GM06990 (cell line): ENCODE data around the gene PPP1CC.
"Not testable (repeated sequence)": the region's sequence is repeated elsewhere in the genome, so short reads cannot be mapped to it uniquely, and the experiment has no call there.

Experiments
- DNase-seq: peaks from one replicate; pipeline ENCODE4 v3.0.0-alpha.2; 2011; ENCODE audit not compliant: insufficient read length; ENCODE audit errors: extremely low read depth
- H3K27me3 ChIP-seq: replicated peaks from 2 replicates; pipeline ENCODE4 v1.6.0; 2011; ENCODE audit warnings: low read length; ENCODE audit not compliant: control insufficient read depth, insufficient read depth
- H3K36me3 ChIP-seq: 2 replicates; pipeline ENCODE4 v1.5.1; 2011; ENCODE audit warnings: low read length; ENCODE audit not compliant: control insufficient read depth, insufficient read depth
- H3K4me3 ChIP-seq: replicated peaks from 2 replicates; pipeline ENCODE4 v1.5.1; 2011; ENCODE audit warnings: low read depth, mild to moderate bottlenecking, control low read depth, low read length
- CTCF ChIP-seq: IDR thresholded peaks from 2 replicates; pipeline ENCODE4 v1.5.1; 2011; ENCODE audit warnings: low read length, control low read depth, mild to moderate bottlenecking, inconsistent platforms; ENCODE audit not compliant: insufficient read depth, poor library complexity, severe bottlenecking

PPP1CC gene

GRCh38 chr12:110737532-110737931 lies 5.2 kb downstream of the PPP1CC start:
- no peak for DNase-seq
- no peak for TF ChIP-seq CTCF
- H3K36me3 ChIP-seq = peaks cover 5% of the 10 kb centered on the region

GRCh38 chr12:110737016-110737415 lies 5.7 kb downstream of the PPP1CC start:
- H3K36me3 ChIP-seq, H3K4me3 ChIP-seq, DNase-seq, H3K27me3 ChIP-seq: not testable (repeated sequence)

More at GRCh38 chr12:110737532-110737931, 5.2 kb downstream of the PPP1CC start:
- Histone ChIP-seq H3K27me3 (no peaks in the 10 kb centered on the region), H3K4me3 (no peak overlapping the region)

- no peak for TF ChIP-seq CTCF
- Histone ChIP-seq H3K36me3 (peaks cover 11% of the 10 kb centered on the region), H3K27me3 (no peaks in the 10 kb centered on the region), H3K4me3 (no peak overlapping the region)
- no peak for DNase-seq
Measured at GRCh38 chr12:110733900-110734299, 8.8 kb downstream of the PPP1CC start.

- Histone ChIP-seq H3K27me3 (no peaks in the 10 kb centered on the region), H3K4me3 (no peak overlapping the region), H3K36me3 (peaks cover 13% of the 10 kb centered on the region)
- no peak for DNase-seq
- TF ChIP-seq CTCF = no peak
Measured at GRCh38 chr12:110733089-110733715, 9.5 kb downstream of the PPP1CC start.

- Histone ChIP-seq H3K4me3 (no peak overlapping the region), H3K36me3 (peaks cover 13% of the 10 kb centered on the region), H3K27me3 (no peaks in the 10 kb centered on the region)
- no peak for TF ChIP-seq CTCF
- no peak for DNase-seq
Measured at GRCh38 chr12:110732572-110732971, 10.1 kb downstream of the PPP1CC start.

- DNase-seq = no peak
- no peak overlapping the region for H3K4me3 ChIP-seq
- no peak for TF ChIP-seq CTCF
- no peaks in the 10 kb centered on the region for H3K27me3 ChIP-seq
- H3K36me3 ChIP-seq = peaks cover 17% of the 10 kb centered on the region
Measured at GRCh38 chr12:110731479-110731878, 11.2 kb downstream of the PPP1CC start.
